ENCODE data around the gene SEC63.

Gene SEC63

DNA sequence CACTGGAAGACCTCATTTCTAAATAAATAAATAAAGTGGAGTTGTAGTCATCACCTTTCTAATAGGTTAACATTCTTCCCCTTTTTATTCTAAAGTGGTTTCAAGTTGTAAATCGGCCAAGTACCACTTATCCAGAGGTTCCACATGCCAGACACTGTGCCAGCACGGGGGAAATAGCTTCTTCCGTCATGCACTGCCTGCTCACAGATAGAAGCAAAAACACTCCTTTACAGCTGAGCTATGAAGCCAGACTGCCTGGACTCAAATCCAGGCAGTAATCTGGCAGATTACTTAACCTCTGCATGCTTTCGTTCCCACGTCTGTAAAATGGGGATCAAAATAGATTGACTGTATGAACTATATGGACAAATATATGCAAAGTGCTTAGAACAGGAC lies 116.7 kb downstream of the SEC63 start:
- Histone ChIP-seq H3K4me3 (replicated peaks; ENCODE audit: low read depth, low read length) (no peak overlapping the region), H3K27me3 (replicated peaks; ENCODE audit: control insufficient read depth, insufficient read depth, low read length) (no peaks in the 10 kb centered on the region; the same call in 1 of the 2 replicates), H3K36me3 (ENCODE audit: control insufficient read depth, insufficient read depth, low read length) (no peaks in the 10 kb centered on the region)
- DNase-seq (ENCODE audit: extremely low read depth, insufficient read length), result no peak
- TF ChIP-seq, protein P1, sequence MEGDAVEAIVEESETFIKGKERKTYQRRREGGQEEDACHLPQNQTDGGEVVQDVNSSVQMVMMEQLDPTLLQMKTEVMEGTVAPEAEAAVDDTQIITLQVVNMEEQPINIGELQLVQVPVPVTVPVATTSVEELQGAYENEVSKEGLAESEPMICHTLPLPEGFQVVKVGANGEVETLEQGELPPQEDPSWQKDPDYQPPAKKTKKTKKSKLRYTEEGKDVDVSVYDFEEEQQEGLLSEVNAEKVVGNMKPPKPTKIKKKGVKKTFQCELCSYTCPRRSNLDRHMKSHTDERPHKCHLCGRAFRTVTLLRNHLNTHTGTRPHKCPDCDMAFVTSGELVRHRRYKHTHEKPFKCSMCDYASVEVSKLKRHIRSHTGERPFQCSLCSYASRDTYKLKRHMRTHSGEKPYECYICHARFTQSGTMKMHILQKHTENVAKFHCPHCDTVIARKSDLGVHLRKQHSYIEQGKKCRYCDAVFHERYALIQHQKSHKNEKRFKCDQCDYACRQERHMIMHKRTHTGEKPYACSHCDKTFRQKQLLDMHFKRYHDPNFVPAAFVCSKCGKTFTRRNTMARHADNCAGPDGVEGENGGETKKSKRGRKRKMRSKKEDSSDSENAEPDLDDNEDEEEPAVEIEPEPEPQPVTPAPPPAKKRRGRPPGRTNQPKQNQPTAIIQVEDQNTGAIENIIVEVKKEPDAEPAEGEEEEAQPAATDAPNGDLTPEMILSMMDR (IDR thresholded peaks at IDR 0.05; ENCODE audit: insufficient read depth, low read length, poor library complexity, severe bottlenecking), result no peak

DNA sequence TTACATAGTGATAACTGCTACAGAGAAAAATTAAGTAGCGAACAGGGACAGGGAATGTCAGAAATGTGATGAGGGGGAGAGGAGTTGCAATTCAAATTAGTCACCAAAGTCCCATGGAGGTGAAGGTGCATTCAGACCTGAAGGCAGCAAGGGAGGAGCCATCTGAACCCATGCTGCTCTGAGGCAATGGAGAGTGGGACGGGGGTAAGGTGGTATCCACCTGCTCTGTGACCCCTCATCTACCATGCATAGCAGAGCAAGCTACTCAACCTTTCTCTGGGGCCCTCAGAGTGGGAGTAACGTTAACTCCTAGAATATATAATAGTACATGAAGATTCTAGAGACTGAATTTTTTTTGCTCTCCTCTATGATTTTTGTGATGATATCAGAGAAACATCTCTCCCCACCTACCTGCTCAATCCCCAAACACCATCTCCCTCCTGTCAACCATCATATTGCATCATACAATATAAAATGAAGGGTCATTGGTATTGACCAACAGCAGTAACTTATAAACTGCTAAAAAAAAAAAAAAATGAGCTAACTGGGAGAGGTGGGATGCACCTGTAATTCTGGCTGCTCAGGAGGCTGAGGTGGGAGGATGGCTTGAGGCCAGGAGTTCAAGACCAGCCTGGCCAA lies 117.3 kb downstream of the SEC63 start:
- no peaks in the 10 kb centered on the region for H3K36me3 ChIP-seq (ENCODE audit: control insufficient read depth, insufficient read depth, low read length)
- H3K27me3 ChIP-seq (replicated peaks; ENCODE audit: control insufficient read depth, insufficient read depth, low read length), result no peaks in the 10 kb centered on the region; the same call in 1 of the 2 replicates
- no peak for DNase-seq (ENCODE audit: extremely low read depth, insufficient read length)
- no peak overlapping the region for H3K4me3 ChIP-seq (replicated peaks; ENCODE audit: low read depth, low read length)
- TF ChIP-seq, protein P1 (IDR thresholded peaks at IDR 0.05; ENCODE audit: insufficient read depth, low read length, poor library complexity, severe bottlenecking), result no peak

DNA sequence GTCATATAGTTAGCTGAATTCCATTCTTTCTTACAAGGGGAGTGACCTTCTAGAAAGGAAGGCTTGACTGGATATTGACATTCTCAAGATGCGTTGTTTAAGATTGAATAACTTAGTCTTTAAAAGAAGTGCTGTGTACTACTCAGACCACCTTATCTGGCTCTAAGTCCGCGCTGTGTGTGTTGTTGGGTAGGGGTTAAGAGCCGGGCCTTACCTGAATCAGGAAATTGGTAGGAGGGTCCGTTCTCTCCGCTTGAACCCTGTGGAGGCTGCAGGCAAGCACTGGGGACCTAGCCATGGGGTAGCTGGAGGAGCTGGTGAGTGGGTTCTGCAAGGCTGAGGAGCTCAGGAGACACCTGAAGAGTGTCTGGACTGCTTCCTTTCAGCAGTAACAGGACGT lies 124.9 kb downstream of the SEC63 start:
- DNase-seq (ENCODE audit: extremely low read depth, insufficient read length), result no peak
- Histone ChIP-seq H3K4me3 (replicated peaks; ENCODE audit: low read depth, low read length) (no peak overlapping the region), H3K36me3 (ENCODE audit: control insufficient read depth, insufficient read depth, low read length) (no peaks in the 10 kb centered on the region), H3K27me3 (replicated peaks; ENCODE audit: control insufficient read depth, insufficient read depth, low read length) (no peaks in the 10 kb centered on the region; the same call in none of the 2 replicates)
- TF ChIP-seq, protein P1 (IDR thresholded peaks at IDR 0.05; ENCODE audit: insufficient read depth, low read length, poor library complexity, severe bottlenecking), result no peak

DNA sequence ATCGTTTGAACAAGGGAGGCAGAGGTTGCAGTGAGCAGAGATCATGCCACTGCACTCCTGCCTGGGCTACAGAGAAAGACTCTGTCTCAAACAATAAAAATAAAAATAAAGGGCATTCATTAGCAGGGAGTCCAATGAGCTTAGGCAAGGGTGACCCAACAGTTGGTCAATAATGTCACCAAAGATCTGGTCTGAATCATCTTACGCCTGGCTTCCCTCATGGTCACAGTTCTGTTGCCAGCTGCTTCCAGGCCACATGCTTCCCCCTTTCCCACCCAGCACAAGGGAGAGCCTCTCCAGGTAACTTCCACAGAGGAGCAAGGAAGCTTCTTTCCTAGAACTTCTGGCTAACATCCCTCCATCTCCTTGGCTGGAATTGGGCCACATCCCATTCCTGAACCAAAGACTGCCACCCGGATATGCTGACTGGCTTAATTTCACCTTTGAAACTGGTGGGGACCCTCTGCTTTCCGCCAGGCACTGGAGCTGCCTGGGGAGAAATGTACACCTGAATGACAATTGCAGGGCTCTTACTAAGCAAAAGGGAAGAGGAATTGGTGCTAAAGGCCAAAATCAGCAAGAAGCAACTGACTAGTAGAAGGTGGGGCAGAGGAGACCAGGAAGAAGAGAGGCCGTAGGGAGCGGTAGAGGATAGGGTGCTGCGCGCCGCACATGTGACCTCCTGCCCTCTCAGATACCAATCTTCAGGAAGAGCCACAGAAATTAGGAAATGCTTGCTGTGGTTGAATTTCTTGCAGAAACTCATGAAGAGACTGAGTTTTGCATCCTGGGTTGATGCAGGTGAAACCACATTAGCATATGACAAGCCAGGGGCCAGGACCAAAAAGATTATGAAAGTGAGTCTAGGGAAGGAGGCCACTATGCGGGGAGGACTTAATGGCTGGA lies 125.6 kb downstream of the SEC63 start:
- TF ChIP-seq, protein P1 (IDR thresholded peaks at IDR 0.05; ENCODE audit: insufficient read depth, low read length, poor library complexity, severe bottlenecking), result no peak
- H3K27me3 ChIP-seq (replicated peaks; ENCODE audit: control insufficient read depth, insufficient read depth, low read length), result no peaks in the 10 kb centered on the region; the same call in none of the 2 replicates
- H3K36me3 ChIP-seq (ENCODE audit: control insufficient read depth, insufficient read depth, low read length), result no peaks in the 10 kb centered on the region
- H3K4me3 ChIP-seq (replicated peaks; ENCODE audit: low read depth, low read length), result no peak overlapping the region
- no peak for DNase-seq (ENCODE audit: extremely low read depth, insufficient read length)

DNA sequence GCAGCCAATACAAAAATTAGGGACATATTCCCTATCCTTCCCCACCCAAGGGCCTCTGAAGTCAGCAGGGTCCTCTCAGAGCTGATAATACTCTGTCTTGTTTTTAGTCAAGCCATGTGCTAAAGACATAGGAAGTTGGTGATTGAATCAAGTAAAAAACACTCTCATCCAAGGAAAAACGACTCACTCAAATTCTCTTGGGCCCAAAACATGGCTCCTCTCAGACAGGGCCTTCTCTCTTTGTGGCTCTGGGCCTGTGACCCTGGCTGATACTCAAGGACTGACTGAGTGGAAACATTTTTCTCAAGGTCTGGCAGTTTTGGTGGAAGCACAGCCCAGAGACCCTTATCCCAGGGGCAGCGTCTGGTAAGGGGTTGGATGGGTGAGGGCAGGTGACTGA lies 127.9 kb downstream of the SEC63 start:
- Histone ChIP-seq H3K4me3 (replicated peaks; ENCODE audit: low read depth, low read length) (no peak overlapping the region), H3K27me3 (replicated peaks; ENCODE audit: control insufficient read depth, insufficient read depth, low read length) (no peaks in the 10 kb centered on the region; the same call in none of the 2 replicates), H3K36me3 (ENCODE audit: control insufficient read depth, insufficient read depth, low read length) (no peaks in the 10 kb centered on the region)
- TF ChIP-seq, protein P1 (IDR thresholded peaks at IDR 0.05; ENCODE audit: insufficient read depth, low read length, poor library complexity, severe bottlenecking), result no peak
- DNase-seq (ENCODE audit: extremely low read depth, insufficient read length), result no peak

All from GM06990 (cell line).